Aorta (tissue), 5 donors: Measurements from ENCODE around the gene BSX. TPM values are rescaled to one million over a fixed set of nuclear protein-coding genes. Genes with fewer than 3 reads are reported as not detected.

Experiments
- ATAC-seq: fragments of 200-7000 bp; cut with Tn5 transposase; one replicate; pipeline ENCODE4 v1.9.1; 2022; ENCODE audit warnings: moderate library complexity; ENCODE audit not compliant: low FRiP score
- DNase-seq, 2 donors: peaks; one replicate each; pipeline ENCODE4 v3.0.0-alpha.2; 2020
- H3K27ac ChIP-seq, 2 donors: one replicate each; pipeline ENCODE4 v1.5.1; 2013; ENCODE audit warnings: low read length in 2 of 2, mild to moderate bottlenecking in 2 of 2, moderate library complexity in 2 of 2, control low read depth in 1 of 2, inconsistent platforms in 1 of 2, low read depth in 1 of 2
- H3K27me3 ChIP-seq, 2 donors: one replicate each; pipeline ENCODE4 v1.6.1; 2013; ENCODE audit warnings: control low read depth in 1 of 2, low read length in 1 of 2, mild to moderate bottlenecking in 1 of 2, moderate library complexity in 1 of 2; ENCODE audit not compliant: insufficient read depth in 2 of 2, control insufficient read depth in 1 of 2
- H3K36me3 ChIP-seq, 2 donors: one replicate each; pipeline ENCODE4 v1.6.1; 2013; ENCODE audit warnings: control low read depth in 1 of 2, low read length in 1 of 2, mild to moderate bottlenecking in 1 of 2; ENCODE audit not compliant: insufficient read depth in 2 of 2, control insufficient read depth in 1 of 2
- H3K4me1 ChIP-seq, 2 donors: one replicate each; pipeline ENCODE4 v1.6.1; 2013; ENCODE audit warnings: low read length in 2 of 2, control low read depth in 1 of 2, mild to moderate bottlenecking in 1 of 2, moderate library complexity in 1 of 2; ENCODE audit not compliant: insufficient read depth in 2 of 2, control insufficient read depth in 1 of 2
- H3K4me3 ChIP-seq, 2 donors: one replicate each; pipeline ENCODE4 v1.5.1; 2013; ENCODE audit warnings: low read length in 2 of 2, control low read depth in 1 of 2, mild to moderate bottlenecking in 1 of 2
- H3K9me3 ChIP-seq: one replicate; pipeline ENCODE4 v1.6.1; 2013; ENCODE audit warnings: mild to moderate bottlenecking, low read length; ENCODE audit not compliant: control insufficient read depth
- WGBS, 2 donors: extraction: QIAGEN DNeasy Blood & Tissue Kit; methylation state at CpG; one replicate each; pipeline ENCODE4 v1.1.7; 2013; 5-methylcytosine and 5-hydroxymethylcytosine counted together
- intact Hi-C, 2 donors: fragments of 100-400 bp; cut with DNase I; formaldehyde crosslinking; loops; one replicate each; pipeline versions ENCODE4 v1.14.2 to v1.15.0; 2022
- polyA plus RNA-seq, 2 donors: library from polyadenylated mRNA; stranded (reverse); fragments of 200-250 nt; gene quantifications; one replicate each; pipeline ENCODE4 v1.2.3, GENCODE V29; 2013
- total RNA-seq, 2 donors: library from RNA; stranded (reverse); fragmentation: NEBNext Ultra II Directional; extraction: Animal tissue kit (Norgen Biotek cat#: 25700); gene quantifications; one replicate each; pipeline ENCODE4 v1.2.1, GENCODE V29; 2021
- donor health status: healthy with polysubstance abuse.
- donor health status: Bipolar disorder and iron deficiency.
- donor health status: DM: no; HTN: no; CAD: no.
- donor health status: DM: no; HTN: no; CAD: no.
- donor health status: DM: yes; HTN: yes; CAD: no.

BSX gene
- total and polyA plus RNA-seq, 4 donors = not detected

- DNase-seq (no peak), ATAC-seq (no peak)
- Histone ChIP-seq H3K4me3 (no peak overlapping the region), H3K36me3 (no peaks in the 10 kb centered on the region), H3K27me3 (no peaks in the 10 kb centered on the region), H3K9me3 (peaks cover 1% of the 10 kb centered on the region), H3K4me1 (no peaks in the 10 kb centered on the region), H3K27ac (no peak overlapping the region)
- 39 to 55% methylated on average over 3 of the region's 3 CpGs for WGBS, 2 donors
- intact Hi-C loops = no loop called here
These were observed 13.9 kb upstream of the BSX start for GRCh38 chr11:122995526-122995925.

GRCh38 chr11:122984186-122985011, 2.8 kb upstream of the BSX start:
- no peaks in the 10 kb centered on the region for H3K9me3 ChIP-seq
- intact Hi-C loops = no loop called here
- H3K4me3 ChIP-seq = peak overlapping the region; percentile 51 to 62
- no peaks in the 10 kb centered on the region for H3K27me3 ChIP-seq
- no peaks in the 10 kb centered on the region for H3K36me3 ChIP-seq
- 0 to 1% methylated on average over 53 to 59 of the region's 59 CpGs for WGBS, 2 donors
- DNase-seq (peak in 1 of 2 donors; percentile 76), ATAC-seq (peak; percentile 65)
- no peaks in the 10 kb centered on the region for H3K4me1 ChIP-seq
- no peak overlapping the region for H3K27ac ChIP-seq

GRCh38 chr11:122983438-122984185, 2.0 kb upstream of the BSX start:
- ATAC-seq (no peak), DNase-seq (no peak)
- Histone ChIP-seq H3K4me3 (peak overlapping the region in 1 of 2 donors; percentile 51), H3K9me3 (no peaks in the 10 kb centered on the region), H3K27ac (no peak overlapping the region), H3K36me3 (no peaks in the 10 kb centered on the region), H3K27me3 (no peaks in the 10 kb centered on the region), H3K4me1 (no peaks in the 10 kb centered on the region)
- intact Hi-C loops = no loop called here
- 16 to 18% methylated on average over 26 of the region's 26 CpGs for WGBS, 2 donors

GRCh38 chr11:122979815-122980595, 1.6 kb downstream of the BSX start:
- ATAC-seq (no peak), DNase-seq (no peak)
- Histone ChIP-seq H3K27ac (no peak overlapping the region), H3K27me3 (no peaks in the 10 kb centered on the region), H3K4me3 (no peak overlapping the region), H3K4me1 (no peaks in the 10 kb centered on the region), H3K36me3 (no peaks in the 10 kb centered on the region), H3K9me3 (no peaks in the 10 kb centered on the region)
- intact Hi-C loops = no loop called here
- WGBS, 2 donors = 4 to 5% methylated on average over 27 of the region's 27 CpGs

- Histone ChIP-seq H3K36me3 (no peaks in the 10 kb centered on the region), H3K27me3 (no peaks in the 10 kb centered on the region), H3K4me1 (no peaks in the 10 kb centered on the region)
These were observed 2.4 kb downstream of the BSX start for GRCh38 chr11:122979103-122979814.

GRCh38 chr11:122978299-122978620, 3.4 kb downstream of the BSX start:
- 15 to 16% methylated on average over 7 of the region's 7 CpGs for WGBS, 2 donors
- H3K27me3 ChIP-seq = peaks cover 0 to 2% of the 10 kb centered on the region in 2 donors
- H3K36me3 ChIP-seq = no peaks in the 10 kb centered on the region
- DNase-seq = no peak
- H3K4me3 ChIP-seq = no peak overlapping the region
- no peaks in the 10 kb centered on the region for H3K9me3 ChIP-seq
- H3K4me1 ChIP-seq = no peaks in the 10 kb centered on the region
- H3K27ac ChIP-seq = no peak overlapping the region
- ATAC-seq = no peak
- intact Hi-C loops = no loop called here

More at GRCh38 chr11:122979103-122979814, 2.4 kb downstream of the BSX start:
- ATAC-seq (no peak), DNase-seq (no peak)
- H3K9me3 ChIP-seq = no peaks in the 10 kb centered on the region
- H3K4me3 ChIP-seq = no peak overlapping the region
- H3K27ac ChIP-seq = no peak overlapping the region
- 5 to 6% methylated on average over 43 to 44 of the region's 44 CpGs for WGBS, 2 donors
- intact Hi-C loops = no loop called here

GRCh38 chr11:122977470-122978298, 4.0 kb downstream of the BSX start:
- no peak overlapping the region for H3K27ac ChIP-seq
- no peak overlapping the region for H3K4me3 ChIP-seq

More at GRCh38 chr11:122977470-122978298, 4.0 kb downstream of the BSX start:
- H3K27me3 ChIP-seq = peaks cover 0 to 2% of the 10 kb centered on the region in 2 donors
- H3K4me1 ChIP-seq = no peaks in the 10 kb centered on the region
- DNase-seq (no peak), ATAC-seq (peak; percentile 31)
- H3K9me3 ChIP-seq = no peaks in the 10 kb centered on the region
- 4 to 5% methylated on average over 41 to 50 of the region's 50 CpGs for WGBS, 2 donors
- intact Hi-C loops = no loop called here
- no peaks in the 10 kb centered on the region for H3K36me3 ChIP-seq
